ENCODE data around the gene HSPA4L.

GRCh38 chr4:127732623-127733328, 49.3 kb upstream of the HSPA4L start:
- TF ChIP-seq, protein P1, sequence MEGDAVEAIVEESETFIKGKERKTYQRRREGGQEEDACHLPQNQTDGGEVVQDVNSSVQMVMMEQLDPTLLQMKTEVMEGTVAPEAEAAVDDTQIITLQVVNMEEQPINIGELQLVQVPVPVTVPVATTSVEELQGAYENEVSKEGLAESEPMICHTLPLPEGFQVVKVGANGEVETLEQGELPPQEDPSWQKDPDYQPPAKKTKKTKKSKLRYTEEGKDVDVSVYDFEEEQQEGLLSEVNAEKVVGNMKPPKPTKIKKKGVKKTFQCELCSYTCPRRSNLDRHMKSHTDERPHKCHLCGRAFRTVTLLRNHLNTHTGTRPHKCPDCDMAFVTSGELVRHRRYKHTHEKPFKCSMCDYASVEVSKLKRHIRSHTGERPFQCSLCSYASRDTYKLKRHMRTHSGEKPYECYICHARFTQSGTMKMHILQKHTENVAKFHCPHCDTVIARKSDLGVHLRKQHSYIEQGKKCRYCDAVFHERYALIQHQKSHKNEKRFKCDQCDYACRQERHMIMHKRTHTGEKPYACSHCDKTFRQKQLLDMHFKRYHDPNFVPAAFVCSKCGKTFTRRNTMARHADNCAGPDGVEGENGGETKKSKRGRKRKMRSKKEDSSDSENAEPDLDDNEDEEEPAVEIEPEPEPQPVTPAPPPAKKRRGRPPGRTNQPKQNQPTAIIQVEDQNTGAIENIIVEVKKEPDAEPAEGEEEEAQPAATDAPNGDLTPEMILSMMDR (conservative IDR thresholded peaks at IDR 0.05; ENCODE audit: low read depth, low read length), result peak; percentile 73
- TF ChIP-seq EZH2phosphoT487 (IDR thresholded peaks at IDR 0.05; ENCODE audit: borderline replicate concordance, low read length), result no peak

All from PC-3 (cell line).